ENCODE data around the gene PTPRD.

DNA sequence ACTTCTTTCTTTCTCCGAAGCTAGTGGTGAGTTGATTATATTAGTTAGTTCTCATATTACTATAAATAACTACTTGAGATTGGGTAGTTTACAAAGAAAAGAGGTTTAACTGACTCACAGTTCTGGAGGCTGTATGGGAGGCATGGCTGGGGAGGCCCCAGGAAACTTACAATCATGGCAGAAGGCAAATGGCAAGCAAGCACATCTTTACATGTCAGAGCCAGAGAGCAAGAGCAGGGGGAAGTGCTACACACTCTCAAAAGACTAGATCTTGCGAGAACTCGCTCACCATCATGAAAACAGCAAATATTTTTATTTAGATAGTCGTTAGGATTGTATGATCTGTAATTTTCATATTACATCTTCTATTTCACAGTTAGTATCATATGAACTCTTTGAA lies 711.2 kb downstream of the PTPRD start:
- TF ChIP-seq, protein P1, sequence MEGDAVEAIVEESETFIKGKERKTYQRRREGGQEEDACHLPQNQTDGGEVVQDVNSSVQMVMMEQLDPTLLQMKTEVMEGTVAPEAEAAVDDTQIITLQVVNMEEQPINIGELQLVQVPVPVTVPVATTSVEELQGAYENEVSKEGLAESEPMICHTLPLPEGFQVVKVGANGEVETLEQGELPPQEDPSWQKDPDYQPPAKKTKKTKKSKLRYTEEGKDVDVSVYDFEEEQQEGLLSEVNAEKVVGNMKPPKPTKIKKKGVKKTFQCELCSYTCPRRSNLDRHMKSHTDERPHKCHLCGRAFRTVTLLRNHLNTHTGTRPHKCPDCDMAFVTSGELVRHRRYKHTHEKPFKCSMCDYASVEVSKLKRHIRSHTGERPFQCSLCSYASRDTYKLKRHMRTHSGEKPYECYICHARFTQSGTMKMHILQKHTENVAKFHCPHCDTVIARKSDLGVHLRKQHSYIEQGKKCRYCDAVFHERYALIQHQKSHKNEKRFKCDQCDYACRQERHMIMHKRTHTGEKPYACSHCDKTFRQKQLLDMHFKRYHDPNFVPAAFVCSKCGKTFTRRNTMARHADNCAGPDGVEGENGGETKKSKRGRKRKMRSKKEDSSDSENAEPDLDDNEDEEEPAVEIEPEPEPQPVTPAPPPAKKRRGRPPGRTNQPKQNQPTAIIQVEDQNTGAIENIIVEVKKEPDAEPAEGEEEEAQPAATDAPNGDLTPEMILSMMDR (conservative IDR thresholded peaks at IDR 0.05; ENCODE audit: low read depth, low read length) = no peak
- TF ChIP-seq POLR2A (IDR thresholded peaks at IDR 0.05; ENCODE audit: low read depth, low read length) = no peak
- TF ChIP-seq, protein P2, sequence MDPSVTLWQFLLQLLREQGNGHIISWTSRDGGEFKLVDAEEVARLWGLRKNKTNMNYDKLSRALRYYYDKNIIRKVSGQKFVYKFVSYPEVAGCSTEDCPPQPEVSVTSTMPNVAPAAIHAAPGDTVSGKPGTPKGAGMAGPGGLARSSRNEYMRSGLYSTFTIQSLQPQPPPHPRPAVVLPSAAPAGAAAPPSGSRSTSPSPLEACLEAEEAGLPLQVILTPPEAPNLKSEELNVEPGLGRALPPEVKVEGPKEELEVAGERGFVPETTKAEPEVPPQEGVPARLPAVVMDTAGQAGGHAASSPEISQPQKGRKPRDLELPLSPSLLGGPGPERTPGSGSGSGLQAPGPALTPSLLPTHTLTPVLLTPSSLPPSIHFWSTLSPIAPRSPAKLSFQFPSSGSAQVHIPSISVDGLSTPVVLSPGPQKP (IDR thresholded peaks at IDR 0.05; ENCODE audit: borderline replicate concordance, low read depth, low read length) = no peak
- TF ChIP-seq RAD21 (IDR thresholded peaks at IDR 0.05; ENCODE audit: low read length) = no peak
- TF ChIP-seq RFX5 (IDR thresholded peaks at IDR 0.05; ENCODE audit: low read depth, low read length) = no peak
- no peak for TF ChIP-seq SMC3 (IDR thresholded peaks at IDR 0.05; ENCODE audit: low read depth, low read length)
